HepG2 (cell line): ENCODE results near the gene MSI2. TPM values are rescaled to one million over a fixed set of nuclear protein-coding genes. Genes with fewer than 3 reads are reported as not detected.

ENCODE experiments used
- ETV6 ChIP-seq: sonication (generic); formaldehyde crosslinking; conservative IDR thresholded peaks from 2 replicates; pipeline ENCODE4 v1.4.0; 2020; ENCODE audit warnings: missing genetic modification reagents
- FOXK1 ChIP-seq: sonication (generic); formaldehyde crosslinking; IDR thresholded peaks from 2 replicates; pipeline ENCODE4 v1.4.0; 2020; ENCODE audit warnings: low read depth, missing genetic modification reagents, borderline replicate concordance
- KIAA2018 ChIP-seq: sonication (generic); formaldehyde crosslinking; IDR thresholded peaks from 2 replicates; pipeline ENCODE4 v1.5.0; 2020; ENCODE audit warnings: mild to moderate bottlenecking, missing genetic modification reagents, borderline replicate concordance
- PPARG ChIP-seq: conservative IDR thresholded peaks from 2 replicates; pipeline ENCODE4 v1.6.1; 2016; ENCODE audit warnings: missing biosample characterization, missing genetic modification reagents
- TEAD2 ChIP-seq: sonication (generic); formaldehyde crosslinking; IDR thresholded peaks from 2 replicates; pipeline ENCODE4 v1.9.0; 2021; ENCODE audit warnings: missing genetic modification reagents
- ZNF597 ChIP-seq: sonication (generic); formaldehyde crosslinking; IDR thresholded peaks from 2 replicates; pipeline ENCODE4 v1.5.0; 2020; ENCODE audit warnings: missing genetic modification reagents
- ZNF670 ChIP-seq: sonication (generic); formaldehyde crosslinking; IDR thresholded peaks from 2 replicates; pipeline ENCODE4 v1.8.0; 2022; ENCODE audit warnings: mild to moderate bottlenecking, missing genetic modification reagents, borderline replicate concordance
- ZNF747 ChIP-seq: sonication (generic); formaldehyde crosslinking; IDR thresholded peaks from 2 replicates; pipeline ENCODE4 v1.8.1; 2023; ENCODE audit warnings: missing genetic modification reagents, mild to moderate bottlenecking, borderline replicate concordance
- polyA plus RNA-seq, 8 experiments: library from polyadenylated mRNA; depleted of rRNA in 3 of 8; stranded (reverse) in 7 of 8; unstranded in 1 of 8; fragments of >200 nt; fragmentation: Illumina TruSeq in 4 of 8; extraction: Trizol in 4 of 8; gene quantifications; 2 replicates each; pipeline versions ENCODE4 v1.2.1 to v1.2.3, GENCODE V29; 2011 to 2016; ENCODE audit warnings: low read depth in 4 of 8, missing spikeins in 1 of 8, mixed read lengths in 1 of 8; ENCODE audit not compliant: insufficient read depth in 1 of 8
- total RNA-seq, 5 experiments: library from RNA; depleted of rRNA; stranded (reverse); fragments of >200 nt; fragmentation: Illumina TruSeq; extraction: Trizol; gene quantifications; 2 replicates each; pipeline ENCODE4 v1.2.3, GENCODE V29; 2016; ENCODE audit warnings: low read depth in 1 of 5
- TF ChIP-seq, protein P1 (sequence below): sonication (generic); formaldehyde crosslinking; IDR thresholded peaks from 2 replicates; pipeline ENCODE4 v1.4.0; 2020; ENCODE audit warnings: mild to moderate bottlenecking, missing genetic modification reagents
- TF ChIP-seq, protein P2 (sequence below): sonication (generic); formaldehyde crosslinking; IDR thresholded peaks from 2 replicates; pipeline ENCODE4 v1.4.0; 2020; ENCODE audit warnings: mild to moderate bottlenecking, missing genetic modification reagents
- TF ChIP-seq, protein P3 (sequence below): sonication (generic); formaldehyde crosslinking; IDR thresholded peaks from 2 replicates; pipeline ENCODE4 v1.4.0; 2020; ENCODE audit warnings: mild to moderate bottlenecking, missing genetic modification reagents

Gene MSI2
- total and polyA plus RNA-seq, 2 of the 13 experiments (the other 11 are each of a cell fraction or from before 2014, with no cell fraction given): 77.5 to 78.4 TPM

DNA sequence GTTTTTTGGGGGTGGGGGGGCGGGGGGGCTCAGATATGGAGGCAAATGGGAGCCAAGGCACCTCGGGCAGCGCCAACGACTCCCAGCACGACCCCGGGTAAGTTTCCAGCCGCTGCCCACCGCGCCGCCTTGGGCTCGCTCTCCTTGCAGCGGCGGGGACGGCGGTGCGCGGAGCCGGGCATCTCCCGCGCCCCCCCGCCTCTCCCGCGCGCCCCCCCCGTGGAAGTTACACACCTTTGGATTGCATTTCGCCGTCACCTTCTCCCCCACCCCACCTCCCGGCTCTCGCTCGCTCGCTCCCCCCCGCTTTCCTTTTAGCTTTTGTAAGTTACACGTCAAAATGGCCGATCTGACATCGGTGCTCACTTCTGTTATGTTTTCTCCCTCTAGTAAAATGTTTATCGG is 387 bp downstream of the MSI2 start (continued):
- TF ChIP-seq, protein P1, sequence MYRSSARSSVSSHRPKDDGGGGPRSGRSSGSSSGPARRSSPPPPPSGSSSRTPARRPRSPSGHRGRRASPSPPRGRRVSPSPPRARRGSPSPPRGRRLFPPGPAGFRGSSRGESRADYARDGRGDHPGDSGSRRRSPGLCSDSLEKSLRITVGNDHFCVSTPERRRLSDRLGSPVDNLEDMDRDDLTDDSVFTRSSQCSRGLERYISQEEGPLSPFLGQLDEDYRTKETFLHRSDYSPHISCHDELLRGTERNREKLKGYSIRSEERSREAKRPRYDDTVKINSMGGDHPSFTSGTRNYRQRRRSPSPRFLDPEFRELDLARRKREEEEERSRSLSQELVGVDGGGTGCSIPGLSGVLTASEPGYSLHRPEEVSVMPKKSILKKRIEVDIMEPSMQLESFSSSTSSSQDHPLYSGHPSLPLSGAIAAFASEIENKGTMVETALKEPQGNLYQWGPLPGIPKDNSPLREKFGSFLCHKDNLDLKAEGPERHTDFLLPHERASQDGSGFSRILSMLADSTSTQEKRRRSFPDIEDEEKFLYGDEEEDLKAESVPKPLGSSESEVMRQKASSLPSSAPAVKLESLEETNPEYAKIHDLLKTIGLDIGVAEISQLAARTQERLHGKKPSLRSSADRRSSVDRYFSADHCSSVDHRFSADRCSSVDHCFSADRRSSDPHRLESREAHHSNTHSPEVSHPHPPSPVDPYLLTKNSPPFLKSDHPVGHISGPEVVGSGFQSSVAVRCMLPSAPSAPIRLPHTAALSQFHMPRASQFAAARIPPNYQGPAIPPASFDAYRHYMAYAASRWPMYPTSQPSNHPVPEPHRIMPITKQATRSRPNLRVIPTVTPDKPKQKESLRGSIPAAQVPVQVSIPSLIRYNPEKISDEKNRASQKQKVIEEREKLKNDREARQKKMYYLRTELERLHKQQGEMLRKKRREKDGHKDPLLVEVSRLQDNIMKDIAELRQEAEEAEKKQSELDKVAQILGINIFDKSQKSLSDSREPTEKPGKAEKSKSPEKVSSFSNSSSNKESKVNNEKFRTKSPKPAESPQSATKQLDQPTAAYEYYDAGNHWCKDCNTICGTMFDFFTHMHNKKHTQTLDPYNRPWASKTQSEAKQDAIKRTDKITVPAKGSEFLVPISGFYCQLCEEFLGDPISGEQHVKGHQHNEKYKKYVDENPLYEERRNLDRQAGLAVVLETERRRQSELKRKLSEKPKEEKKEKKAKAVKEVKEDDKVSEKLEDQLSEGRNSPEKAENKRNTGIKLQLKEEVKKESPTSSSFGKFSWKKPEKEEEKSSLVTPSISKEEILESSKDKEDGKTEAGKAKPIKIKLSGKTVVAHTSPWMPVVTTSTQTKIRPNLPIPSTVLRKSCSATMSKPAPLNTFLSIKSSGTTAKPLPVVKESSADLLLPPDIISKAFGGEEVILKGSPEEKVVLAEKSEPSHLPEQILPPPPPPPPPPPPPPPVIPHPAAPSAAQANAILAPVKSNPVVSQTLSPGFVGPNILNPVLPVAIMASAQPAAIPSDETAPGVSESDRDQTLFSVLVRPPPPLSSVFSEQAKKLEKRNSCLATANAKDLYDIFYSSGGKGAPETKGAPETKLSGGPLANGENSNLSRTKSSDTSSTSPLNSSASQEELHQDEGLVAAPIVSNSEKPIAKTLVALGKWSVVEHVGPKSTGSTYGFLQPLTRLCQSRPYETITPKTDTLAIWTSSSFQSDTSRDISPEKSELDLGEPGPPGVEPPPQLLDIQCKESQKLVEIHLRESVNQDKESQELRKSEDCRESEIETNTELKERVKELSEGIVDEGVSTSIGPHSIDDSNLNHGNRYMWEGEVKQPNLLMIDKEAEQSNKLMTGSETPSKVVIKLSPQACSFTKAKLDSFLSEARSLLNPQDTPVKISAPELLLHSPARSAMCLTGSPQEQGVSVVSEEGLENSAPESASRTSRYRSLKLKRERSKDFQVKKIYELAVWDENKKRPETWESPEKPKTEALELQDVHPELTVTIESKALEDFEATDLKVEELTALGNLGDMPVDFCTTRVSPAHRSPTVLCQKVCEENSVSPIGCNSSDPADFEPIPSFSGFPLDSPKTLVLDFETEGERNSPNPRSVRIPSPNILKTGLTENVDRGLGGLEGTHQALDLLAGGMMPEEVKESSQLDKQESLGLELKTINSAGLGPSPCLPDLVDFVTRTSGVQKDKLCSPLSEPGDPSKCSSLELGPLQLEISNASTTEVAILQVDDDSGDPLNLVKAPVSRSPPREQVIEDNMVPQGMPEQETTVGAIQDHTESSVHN: no peak
- TF ChIP-seq ETV6 (CRISPR knock-in tag) (no peak), PPARG (no peak), ZNF670 (CRISPR knock-in tag) (no peak), ZNF597 (CRISPR knock-in tag) (no peak), TEAD2 (CRISPR knock-in tag) (no peak), KIAA2018 (no peak), ZNF747 (CRISPR knock-in tag) (no peak), FOXK1 (no peak)
- TF ChIP-seq, protein P2, sequence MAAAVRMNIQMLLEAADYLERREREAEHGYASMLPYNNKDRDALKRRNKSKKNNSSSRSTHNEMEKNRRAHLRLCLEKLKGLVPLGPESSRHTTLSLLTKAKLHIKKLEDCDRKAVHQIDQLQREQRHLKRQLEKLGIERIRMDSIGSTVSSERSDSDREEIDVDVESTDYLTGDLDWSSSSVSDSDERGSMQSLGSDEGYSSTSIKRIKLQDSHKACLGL (CRISPR knock-in tag): no peak
- TF ChIP-seq, protein P3, sequence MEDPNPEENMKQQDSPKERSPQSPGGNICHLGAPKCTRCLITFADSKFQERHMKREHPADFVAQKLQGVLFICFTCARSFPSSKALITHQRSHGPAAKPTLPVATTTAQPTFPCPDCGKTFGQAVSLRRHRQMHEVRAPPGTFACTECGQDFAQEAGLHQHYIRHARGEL: no peak
